A673 (cell line): Measurements from ENCODE around the gene PLPP2. TPM values are rescaled to one million over a fixed set of nuclear protein-coding genes. Genes with fewer than 3 reads are reported as not detected.

Experiments
- BruUV-seq: library from RNA; stranded (reverse); fragments of 400-500 nt; replicated peaks from 2 replicates; lab custom pipeline; 2021; lab: Mats Ljungman, UMichigan
- CTCF ChIA-PET: fragments of 300-600 bp; sonication (Branson Sonifier 250); formaldehyde crosslinking; loops from one replicate; lab custom pipeline; 2022; ENCODE audit warnings: antibody characterized with exemption; lab: Charles Lee
- POLR2A ChIA-PET: fragments of 300-600 bp; sonication (Branson Sonifier 250); formaldehyde crosslinking; loops from one replicate; lab custom pipeline; 2022; ENCODE audit warnings: antibody characterized with exemption; ENCODE audit not compliant: low non-redundant PET; lab: Charles Lee
- DNase-seq: peaks from one replicate; pipeline ENCODE4 v3.0.0-alpha.2; 2015; ENCODE audit warnings: low spot score
- H3K27ac ChIP-seq: fragments of 200-600 bp; sonication (generic); 2 replicates; pipeline ENCODE4 v1.5.1; 2016; ENCODE audit warnings: mixed run types, low read depth, mild to moderate bottlenecking, mixed read lengths, antibody characterized with exemption, low read length; ENCODE audit not compliant: poor library complexity, severe bottlenecking
- H3K27me3 ChIP-seq: fragments of 200-600 bp; sonication (generic); replicated peaks from 2 replicates; pipeline ENCODE4 v1.6.1; 2017; ENCODE audit warnings: mixed run types, low read depth, mild to moderate bottlenecking, mixed read lengths, antibody characterized with exemption, low read length; ENCODE audit not compliant: insufficient read depth, poor library complexity
- H3K36me3 ChIP-seq: fragments of 200-600 bp; sonication (generic); 2 replicates; pipeline ENCODE4 v1.6.1; 2016; ENCODE audit warnings: mixed run types, mild to moderate bottlenecking, mixed read lengths, antibody characterized with exemption, low read length; ENCODE audit not compliant: insufficient read depth, poor library complexity, severe bottlenecking
- H3K4me1 ChIP-seq: fragments of 200-600 bp; sonication (generic); 2 replicates; pipeline ENCODE4 v1.6.1; 2017; ENCODE audit warnings: mixed run types, mild to moderate bottlenecking, mixed read lengths, antibody characterized with exemption, low read length; ENCODE audit not compliant: insufficient read depth, poor library complexity, severe bottlenecking
- H3K4me3 ChIP-seq: fragments of 200-600 bp; sonication (generic); 2 replicates; pipeline ENCODE4 v1.5.1; 2016; ENCODE audit warnings: low read depth, mixed run types, mild to moderate bottlenecking, mixed read lengths, low read length; ENCODE audit not compliant: poor library complexity, severe bottlenecking
- H3K9me3 ChIP-seq: fragments of 200-600 bp; sonication (generic); 2 replicates; pipeline ENCODE4 v1.6.1; 2016; ENCODE audit warnings: mixed run types, low read depth, mild to moderate bottlenecking, mixed read lengths, antibody characterized with exemption, low read length; ENCODE audit not compliant: poor library complexity, severe bottlenecking
- CTCF ChIP-seq: fragments of 300-800, 200-600 bp; sonication (generic); conservative IDR thresholded peaks from 2 replicates; pipeline ENCODE4 v1.5.1; 2017; ENCODE audit warnings: low read depth, mild to moderate bottlenecking, antibody characterized with exemption, low read length, moderate library complexity, mixed read lengths
- EZH2 ChIP-seq: fragments of 200-600 bp; sonication (generic); IDR thresholded peaks from 2 replicates; pipeline ENCODE4 v1.6.1; 2017; ENCODE audit warnings: borderline replicate concordance, low read depth, mild to moderate bottlenecking, mixed read lengths, antibody characterized with exemption, low read length; ENCODE audit not compliant: poor library complexity, severe bottlenecking
- intact Hi-C: fragments of 100-400 bp; cut with micrococcal nuclease; formaldehyde crosslinking; loops from one replicate; pipeline ENCODE4 v1.10.0; 2022; ENCODE audit not compliant: unreplicated experiment
- total RNA-seq: library from RNA; stranded (reverse); gene quantifications from 2 replicates; pipeline ENCODE4 v1.2.3, GENCODE V29; 2021

Gene PLPP2
- total RNA-seq, 1 experiment from 2014 or later: 2.6 TPM

DNA sequence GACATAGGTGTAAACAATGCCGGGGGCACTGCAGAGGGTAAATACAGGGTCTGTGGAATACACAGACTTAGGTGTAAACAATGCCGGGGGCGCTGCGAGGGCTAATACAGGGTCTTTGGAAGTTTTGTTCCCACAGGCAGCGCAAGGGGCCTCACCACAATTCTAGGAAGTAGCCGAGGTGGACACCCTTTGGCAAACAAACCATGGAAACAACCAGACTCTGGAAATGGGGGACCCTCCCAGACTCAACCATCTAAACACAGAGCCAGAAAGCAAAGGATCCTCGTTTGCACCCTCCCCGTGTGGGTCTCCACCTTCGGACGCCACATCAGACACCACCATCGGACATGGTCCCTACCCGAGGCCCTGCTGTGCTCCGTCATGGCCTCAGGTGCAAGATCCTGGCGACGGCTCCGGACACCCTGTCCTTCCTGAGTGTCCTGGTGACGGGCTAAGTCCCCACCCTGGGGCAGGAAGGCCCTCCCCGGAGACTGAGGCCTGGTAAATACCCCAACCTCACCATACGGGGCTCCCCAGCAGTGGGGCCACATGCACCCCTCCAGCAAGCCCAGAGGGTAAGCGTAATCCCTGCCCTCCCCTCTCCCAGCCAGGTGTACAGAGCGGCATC, 16.7 kb upstream of the PLPP2 start:
- DNase-seq: no peak
- Histone ChIP-seq H3K9me3 (no peaks in the 10 kb centered on the region), H3K4me3 (no peak overlapping the region), H3K4me1 (no peaks in the 10 kb centered on the region), H3K36me3 (peaks cover 34% of the 10 kb centered on the region), H3K27me3 (no peaks in the 10 kb centered on the region), H3K27ac (no peak overlapping the region)
- no TSS peak for BruUV-seq
- intact Hi-C loops: no loop called here
- TF ChIP-seq EZH2 (no peak), CTCF (no peak)
- POLR2A ChIA-PET: no interaction called here
- CTCF ChIA-PET: no interaction called here

DNA sequence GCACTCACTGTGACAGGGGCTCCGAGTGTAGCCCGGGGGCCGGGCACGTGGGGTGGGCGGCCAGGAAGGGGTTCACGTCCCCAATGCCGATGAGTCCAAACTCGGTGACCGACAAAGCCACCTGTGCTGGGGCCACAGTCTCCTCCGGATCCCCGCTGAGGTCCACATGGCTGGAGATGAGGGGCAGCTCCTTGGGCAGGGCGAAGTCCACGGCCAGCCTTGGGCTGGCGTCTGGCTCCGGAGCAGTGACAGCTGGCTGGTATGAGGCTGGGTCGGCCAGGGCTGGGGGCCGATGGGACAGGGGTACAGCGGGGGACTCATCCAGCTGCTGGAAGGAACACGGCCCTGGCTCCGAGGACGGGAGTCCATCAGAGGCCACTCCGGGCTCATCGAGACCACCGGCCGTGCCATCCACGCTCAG, 15.9 kb upstream of the PLPP2 start:
- TF ChIP-seq CTCF (no peak), EZH2 (no peak)
- H3K9me3 ChIP-seq: no peaks in the 10 kb centered on the region
- no peaks in the 10 kb centered on the region for H3K4me1 ChIP-seq
- intact Hi-C loops: no loop called here
- no peak overlapping the region for H3K27ac ChIP-seq
- DNase-seq: no peak
- POLR2A ChIA-PET: no interaction called here
- no peak overlapping the region for H3K4me3 ChIP-seq
- no TSS peak for BruUV-seq
- CTCF ChIA-PET: no interaction called here
- H3K27me3 ChIP-seq: no peaks in the 10 kb centered on the region
- H3K36me3 ChIP-seq: peaks cover 34% of the 10 kb centered on the region

DNA sequence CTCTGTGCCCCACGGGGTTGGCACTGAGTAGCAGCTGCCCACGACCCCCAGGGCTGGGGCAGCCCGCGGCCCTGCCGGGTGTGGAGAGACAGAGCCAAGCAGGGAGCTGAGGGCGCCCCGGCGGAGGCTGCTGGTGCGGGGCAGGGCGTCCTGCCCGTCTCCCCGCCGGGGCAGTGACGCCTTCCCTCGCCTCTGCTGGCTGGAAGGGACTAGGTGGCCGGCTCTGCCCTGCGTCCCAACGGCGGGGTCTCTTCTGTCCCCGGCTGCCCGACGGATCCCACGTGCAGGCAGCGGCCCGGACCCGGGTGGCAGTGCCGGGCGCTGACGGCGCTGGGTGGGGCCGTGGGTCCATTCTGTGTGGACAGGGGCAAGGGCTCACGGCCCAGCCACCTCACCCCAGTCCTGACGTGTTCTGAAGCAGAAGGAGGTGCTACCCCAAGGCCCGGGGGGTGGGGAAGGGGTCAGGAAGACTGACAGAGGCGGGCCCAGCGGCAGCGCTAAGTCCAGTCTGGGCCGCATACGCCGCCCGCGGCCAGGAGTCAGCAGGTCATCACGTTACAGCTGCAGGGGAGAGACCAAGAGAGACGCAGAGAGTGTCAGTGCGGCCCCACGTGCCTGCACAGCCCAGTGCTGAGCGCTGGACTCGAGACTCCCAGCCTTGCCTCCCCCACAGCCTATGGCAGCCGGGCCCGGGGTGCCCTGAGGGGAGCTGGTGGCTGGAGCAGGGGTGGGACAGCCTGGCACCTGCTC, 15.1 kb upstream of the PLPP2 start:
- no TSS peak for BruUV-seq
- no peak for DNase-seq
- intact Hi-C loops: no loop called here
- Histone ChIP-seq H3K4me1 (no peaks in the 10 kb centered on the region), H3K9me3 (no peaks in the 10 kb centered on the region), H3K36me3 (peaks cover 38% of the 10 kb centered on the region), H3K27me3 (no peaks in the 10 kb centered on the region), H3K27ac (no peak overlapping the region), H3K4me3 (no peak overlapping the region)
- POLR2A ChIA-PET: no interaction called here
- CTCF ChIA-PET: no interaction called here
- TF ChIP-seq CTCF (no peak), EZH2 (no peak)
